CD4-positive, alpha-beta T cell treated with Interleukin-4 for 4 hours (primary cell): ENCODE data around the gene F2RL3.
"Not testable (repeated sequence)": the region's sequence is repeated elsewhere in the genome, so short reads cannot be mapped to it uniquely, and the experiment has no call there.

Source experiments
- DNase-seq: peaks from one replicate; pipeline ENCODE4 v3.0.0-alpha.2; 2020

The F2RL3 gene

DNA sequence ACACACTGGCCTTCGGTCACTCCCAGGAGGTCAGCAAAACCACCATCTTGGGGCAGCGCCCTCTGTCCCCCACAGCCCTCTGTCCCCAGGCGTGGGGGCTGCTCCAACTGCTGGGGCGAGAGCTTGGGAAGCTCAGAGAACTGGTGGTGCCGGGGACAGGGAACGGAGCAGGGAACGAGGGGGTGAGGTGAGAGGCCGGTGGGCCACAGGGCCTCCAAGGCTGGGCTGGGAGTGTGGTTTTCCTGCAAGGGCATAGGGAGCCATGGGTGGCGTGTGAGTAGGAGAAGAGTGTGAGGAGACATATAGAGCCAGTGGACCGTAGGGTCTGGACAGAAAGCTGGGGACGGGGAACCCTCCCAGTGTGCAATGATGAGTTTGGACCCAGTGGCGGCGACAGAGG is 34.1 kb downstream of the F2RL3 start:
- no peak for DNase-seq

DNA sequence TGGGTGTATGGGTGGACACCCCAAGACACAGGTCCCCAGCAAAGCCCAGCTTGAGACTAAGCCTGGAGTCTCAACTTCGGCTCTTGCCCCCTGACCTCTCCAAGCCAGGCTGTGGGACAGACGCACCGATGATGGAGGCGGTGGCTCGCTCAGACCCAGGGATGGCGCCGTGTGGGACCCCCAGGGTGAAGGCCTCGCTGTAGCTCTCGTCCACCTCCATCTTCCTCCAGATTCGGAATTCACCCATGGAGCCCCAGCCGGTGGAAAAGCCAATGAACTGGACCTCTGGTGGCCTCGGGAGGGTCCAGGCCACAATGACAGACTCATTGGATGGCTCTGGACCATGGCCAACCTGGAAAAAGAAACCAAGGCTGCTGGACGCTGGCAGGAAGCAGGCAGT is 39.1 kb downstream of the F2RL3 start:
- no peak for DNase-seq

DNA sequence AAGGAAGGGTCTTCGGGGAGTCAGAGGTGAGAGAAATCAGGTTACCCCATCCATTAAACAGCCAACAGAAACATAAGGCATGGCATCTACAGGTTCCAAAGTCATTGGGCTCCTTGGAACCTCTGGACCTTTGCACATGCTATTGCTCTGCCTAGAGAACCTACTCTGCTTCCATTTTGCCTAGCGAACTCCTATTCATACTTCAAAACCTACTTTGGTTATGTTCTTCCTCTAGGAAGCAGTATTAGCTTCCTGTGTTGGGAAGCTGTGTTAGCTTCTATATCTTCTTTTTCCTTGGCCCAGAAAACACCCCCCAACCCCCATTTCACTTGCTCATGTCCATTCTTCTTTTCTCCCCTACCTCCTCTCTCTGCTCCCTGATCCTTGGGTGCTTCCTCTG is 39.6 kb downstream of the F2RL3 start:
- no peak for DNase-seq

DNA sequence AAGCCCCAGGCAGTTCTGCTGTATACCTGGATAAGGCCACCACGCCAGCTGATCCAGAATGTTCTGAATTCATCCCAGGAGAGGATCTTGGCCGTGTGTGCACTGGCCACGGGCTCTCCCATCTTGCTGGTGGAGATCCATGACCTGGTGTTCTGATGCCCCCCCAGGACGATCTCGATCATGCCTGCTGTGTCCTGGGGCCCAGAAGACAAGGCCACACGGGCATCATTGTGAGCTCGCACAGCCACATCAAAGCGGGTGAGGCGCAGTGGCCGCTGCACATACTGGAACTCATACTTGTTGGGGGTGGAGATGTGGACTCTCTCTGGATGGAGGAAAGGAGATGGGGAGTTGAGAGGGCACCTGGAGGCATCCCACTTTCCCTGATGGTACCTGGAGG is 40.1 kb downstream of the F2RL3 start:
- DNase-seq = no peak

DNA sequence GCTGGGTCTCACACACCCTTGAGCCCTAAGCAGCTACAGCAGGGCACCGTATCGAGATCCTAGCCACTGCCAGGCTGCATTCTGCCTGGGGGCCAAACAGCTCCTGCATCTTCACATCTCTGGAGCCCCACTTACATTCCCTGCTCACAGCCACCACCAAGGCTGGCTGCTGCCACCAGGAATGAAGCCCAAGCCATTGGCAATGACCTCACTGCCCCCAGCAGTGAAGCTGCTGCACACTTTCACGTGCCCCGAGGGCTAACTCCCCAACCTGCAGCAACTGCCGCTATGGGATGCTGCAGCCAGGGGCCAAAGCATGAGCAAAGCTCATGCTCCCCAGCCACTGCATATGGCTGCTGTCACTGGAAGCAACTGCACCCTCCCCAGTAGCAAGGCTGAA is 42.0 kb downstream of the F2RL3 start:
- DNase-seq = no peak

DNA sequence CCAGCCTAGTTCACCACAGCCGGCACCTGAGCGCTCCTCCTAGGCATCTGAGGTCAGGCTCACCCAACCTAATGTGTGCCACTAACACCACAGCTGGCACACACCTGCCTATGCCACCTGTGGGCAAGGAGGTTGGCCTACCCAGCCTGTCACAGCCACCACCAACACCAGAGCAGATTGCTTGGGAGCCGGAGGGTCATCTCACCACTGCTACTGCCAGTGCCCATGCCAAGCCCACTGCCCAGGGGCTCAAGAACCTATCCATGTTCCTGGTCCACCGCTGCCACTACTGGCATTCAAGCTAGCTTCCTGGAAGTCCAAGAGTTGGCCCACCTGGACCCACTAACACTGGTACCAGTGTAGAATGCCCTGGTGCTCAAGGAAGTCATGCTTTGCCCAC is 42.5 kb downstream of the F2RL3 start:
- no peak for DNase-seq

DNA sequence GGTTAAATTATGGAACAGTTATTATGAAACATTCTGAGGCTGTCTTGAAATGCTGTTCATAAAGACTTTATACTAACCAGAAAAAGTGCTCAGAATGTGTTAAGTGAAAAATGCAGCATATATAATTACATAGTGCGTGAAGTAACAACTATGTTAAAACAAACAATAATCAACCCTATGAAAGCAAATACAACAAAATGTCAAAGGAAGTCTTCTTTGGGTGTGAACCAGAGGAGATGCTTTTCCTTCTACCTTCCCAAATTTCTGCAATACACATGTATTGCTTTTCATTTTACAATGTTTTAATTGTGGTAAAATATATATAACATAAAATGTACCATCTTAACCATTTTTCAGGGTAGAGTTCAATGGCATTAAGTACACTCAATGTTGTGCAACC is 45.7 kb downstream of the F2RL3 start:
- no peak for DNase-seq

DNA sequence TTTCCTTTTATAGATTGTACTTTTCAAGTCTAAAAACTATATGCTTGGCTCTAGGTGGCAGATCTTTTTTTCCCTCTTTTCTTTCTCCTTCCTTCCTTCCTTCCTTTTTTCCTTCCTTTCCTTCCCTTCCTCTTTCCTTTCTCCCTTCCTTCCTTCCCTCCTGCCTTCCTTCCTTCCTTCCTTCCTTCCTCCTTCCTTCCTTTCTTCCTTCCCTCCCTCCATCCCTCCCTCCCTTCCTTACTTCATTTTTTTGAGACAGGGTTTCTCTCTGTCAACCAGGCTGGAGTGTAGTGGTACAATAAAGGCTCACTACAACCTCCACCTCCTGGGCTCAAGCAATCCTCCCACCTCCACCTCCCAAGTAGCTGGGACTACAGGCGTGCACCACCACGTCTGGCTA is 48.1 kb downstream of the F2RL3 start:
- no peak for DNase-seq

DNA sequence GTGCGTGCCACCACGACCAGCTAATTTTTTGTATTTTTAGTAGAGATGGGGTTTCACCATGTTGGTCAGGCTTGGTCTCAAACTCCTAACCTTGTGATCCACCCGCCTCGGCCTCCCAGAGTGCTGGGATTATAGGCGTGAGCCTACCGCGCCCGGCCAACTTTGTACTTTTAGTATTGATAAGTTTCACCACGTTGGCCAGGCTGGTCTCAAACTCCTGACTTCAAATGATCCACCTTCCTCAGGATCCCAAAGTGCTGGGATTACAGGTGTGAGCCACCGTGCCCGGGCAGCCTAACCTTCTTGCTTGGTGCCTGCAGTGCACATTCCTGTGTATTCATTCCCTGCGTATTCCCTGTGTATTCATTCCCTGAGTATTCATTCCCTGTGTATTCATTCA is 49.0 kb downstream of the F2RL3 start:
- not testable (repeated sequence) for DNase-seq

DNA sequence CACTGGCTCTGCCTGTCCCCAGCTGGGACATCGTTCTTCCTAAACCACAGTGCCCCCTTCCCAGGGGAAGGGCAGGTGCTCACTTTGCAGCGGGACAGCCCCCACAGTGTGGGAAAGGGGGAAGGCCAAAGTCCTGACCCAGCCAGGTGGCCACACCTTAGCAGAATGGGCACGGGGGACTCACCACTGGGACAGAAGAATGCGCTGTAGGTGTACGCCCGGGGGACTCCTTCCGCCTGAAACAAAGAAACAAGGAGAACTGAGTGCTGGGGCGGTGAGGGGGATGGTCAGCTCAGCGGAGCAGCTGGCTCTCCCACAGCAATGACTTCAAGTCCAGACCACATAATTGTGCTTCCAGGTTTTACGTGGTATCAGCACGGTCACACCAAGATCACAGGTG is 49.4 kb downstream of the F2RL3 start:
- DNase-seq = no peak

DNA sequence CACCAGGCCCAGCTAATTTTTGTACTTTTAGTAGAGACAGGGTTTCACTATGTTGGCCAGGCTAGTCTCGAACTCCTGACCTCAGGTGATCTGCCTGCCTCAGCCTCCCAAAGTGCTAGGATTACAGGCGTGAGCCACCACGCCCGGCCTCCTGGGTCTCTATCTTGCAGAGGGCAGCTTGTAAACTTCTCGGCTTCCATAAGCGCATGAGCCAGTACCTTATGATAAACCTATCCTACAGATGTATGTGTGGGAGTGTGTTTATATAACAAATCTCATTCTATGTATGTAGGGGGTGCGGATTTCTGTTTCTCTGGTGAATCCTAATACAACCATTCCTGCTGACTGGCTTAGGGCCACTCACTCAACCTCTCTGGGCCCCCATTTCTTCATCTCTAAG is 51.3 kb downstream of the F2RL3 start:
- not testable (repeated sequence) for DNase-seq

DNA sequence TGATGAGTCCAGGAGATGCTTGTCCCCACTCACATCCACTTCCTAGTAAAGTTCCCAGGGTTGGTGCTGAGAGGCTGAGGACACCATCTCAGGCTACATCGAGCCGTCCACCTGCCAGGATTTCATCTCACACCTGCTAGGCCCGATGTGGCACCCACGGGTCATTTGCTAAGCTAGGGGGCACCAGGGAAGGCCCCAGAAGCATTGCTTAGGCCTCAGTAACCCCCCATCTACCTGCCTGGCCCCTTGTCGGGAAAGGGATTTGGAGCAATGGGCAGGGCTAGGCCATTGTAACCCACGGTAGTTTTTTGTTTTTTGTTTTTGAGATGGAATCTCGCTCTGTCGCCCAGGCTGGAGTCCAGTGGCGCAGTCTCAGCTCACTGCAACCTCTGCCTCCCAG is 51.8 kb downstream of the F2RL3 start:
- DNase-seq = no peak
